Loucy (cell line): ENCODE measurements around the gene SUMO1.

Experiments
- CTCF ChIP-seq: fragments of 200-600 bp; sonication (generic); conservative IDR thresholded peaks from 2 replicates; pipeline ENCODE4 v1.5.1; 2014; ENCODE audit warnings: mild to moderate bottlenecking, antibody characterized with exemption, low read length
- EZH2phosphoT487 ChIP-seq: fragments of 200-600 bp; IDR thresholded peaks from 2 replicates; pipeline ENCODE4 v1.6.1; 2018; ENCODE audit warnings: antibody characterized with exemption, mild to moderate bottlenecking, moderate library complexity, borderline replicate concordance

- no peak for TF ChIP-seq CTCF
- no peak for TF ChIP-seq EZH2phosphoT487
Observed at GRCh38 chr2:202249521-202250253, 11.3 kb upstream of the SUMO1 start.
